Renal pelvis (tissue), 4 donors: ENCODE measurements around the gene CASQ1. TPM values are rescaled to one million over a fixed set of nuclear protein-coding genes. Genes with fewer than 3 reads are reported as not detected.

Source experiments
- DNase-seq: peaks from one replicate; pipeline ENCODE4 v3.0.0-alpha.2; 2013
- polyA plus RNA-seq, 3 donors: library from polyadenylated mRNA; unstranded; fragments of 120-200 nt; gene quantifications; one replicate each; pipeline ENCODE4 v1.2.1, GENCODE V29; 2013; ENCODE audit not compliant: insufficient read length in 3 of 3

The CASQ1 gene
- polyA plus RNA-seq, 3 donors: 0.30 to 0.99 (median 0.81) TPM

- DNase-seq: no peak
These were observed 14.3 kb downstream of the CASQ1 start for GRCh38 chr1:160204526-160205241.

GRCh38 chr1:160205242-160206035 is 15.1 kb downstream of the CASQ1 start, which contains the start of gene PEA15:
TSS of gene PEA15 (plus strand) at chr1:160205384. CDS start at chr1:160211545, 6,161 bp downstream.
- DNase-seq: peak; percentile 73

GRCh38 chr1:160206036-160206389 is 15.6 kb downstream of the CASQ1 start:
- DNase-seq: no peak

GRCh38 chr1:160206421-160207117 is 16.2 kb downstream of the CASQ1 start:
- no peak for DNase-seq

- DNase-seq: no peak
These were observed 16.8 kb downstream of the CASQ1 start for GRCh38 chr1:160207118-160207650.

GRCh38 chr1:160207771-160208556 is 17.6 kb downstream of the CASQ1 start:
- no peak for DNase-seq

GRCh38 chr1:160208557-160209320 is 18.4 kb downstream of the CASQ1 start:
- DNase-seq: no peak

- DNase-seq: no peak
These were observed 19.1 kb downstream of the CASQ1 start for GRCh38 chr1:160209321-160210046.

- no peak for DNase-seq
These were observed 20.2 kb downstream of the CASQ1 start for GRCh38 chr1:160210561-160210960.

- DNase-seq: no peak
These were observed 20.8 kb downstream of the CASQ1 start for GRCh38 chr1:160211046-160211790.

GRCh38 chr1:160214481-160215140 is 24.2 kb downstream of the CASQ1 start:
- no peak for DNase-seq

- DNase-seq: no peak
These were observed 25.9 kb downstream of the CASQ1 start for GRCh38 chr1:160216301-160216700.

GRCh38 chr1:160217481-160218051 is 27.2 kb downstream of the CASQ1 start:
- DNase-seq: no peak

GRCh38 chr1:160219062-160219929 is 28.9 kb downstream of the CASQ1 start:
- peak; percentile 36 for DNase-seq

- no peak for DNase-seq
These were observed 29.9 kb downstream of the CASQ1 start for GRCh38 chr1:160220301-160220700.

GRCh38 chr1:160221089-160221488 is 30.7 kb downstream of the CASQ1 start:
- no peak for DNase-seq

- no peak for DNase-seq
These were observed 32.2 kb downstream of the CASQ1 start for GRCh38 chr1:160222546-160222945.
